GM21367 (cell line): ENCODE results near the gene PA2G4.
"Not testable (repeated sequence)": the region's sequence is repeated elsewhere in the genome, so short reads cannot be mapped to it uniquely, and the experiment has no call there.

ENCODE experiments used
- ATAC-seq: cut with Tn5 transposase; IDR thresholded peaks from one replicate; pipeline ENCODE4 v1.9.1; 2021; ENCODE audit not compliant: unreplicated experiment

PA2G4 gene

DNA sequence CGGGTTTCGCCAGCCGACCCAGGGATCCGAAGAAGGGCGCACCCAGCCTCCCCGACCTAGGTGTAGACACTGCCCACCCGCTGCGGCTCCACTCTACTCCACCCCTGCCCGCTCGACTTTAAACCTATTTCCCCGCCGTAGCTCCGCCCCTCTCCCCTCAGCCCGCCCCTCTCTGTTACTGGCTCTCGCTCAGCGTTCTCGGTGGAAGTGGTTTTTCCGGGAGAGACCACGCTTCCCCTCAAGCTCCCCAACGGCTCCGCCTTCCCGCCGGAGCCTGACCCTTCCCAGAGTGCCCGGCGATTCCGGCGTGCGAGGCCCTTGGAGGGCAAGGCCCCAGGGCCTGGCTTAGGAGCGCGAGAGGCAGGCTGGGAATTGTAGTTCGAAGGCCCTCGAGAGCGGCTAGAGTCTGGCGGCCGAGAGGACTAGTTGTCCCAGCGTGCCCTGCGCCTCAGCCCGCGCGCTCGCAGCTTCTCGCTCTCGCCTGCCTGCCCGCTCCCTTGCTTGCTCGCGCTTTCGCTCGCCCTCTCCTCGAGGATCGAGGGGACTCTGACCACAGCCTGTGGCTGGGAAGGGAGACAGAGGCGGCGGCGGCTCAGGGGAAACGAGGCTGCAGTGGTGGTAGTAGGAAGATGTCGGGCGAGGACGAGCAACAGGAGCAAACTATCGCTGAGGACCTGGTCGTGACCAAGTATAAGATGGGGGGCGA, at the start of gene PA2G4:
PA2G4 (plus strand) TSS at position 451 of the 706 bp plus-strand sequence; CDS start at position 630, 179 bp downstream.
- peak; percentile 87 for ATAC-seq

DNA sequence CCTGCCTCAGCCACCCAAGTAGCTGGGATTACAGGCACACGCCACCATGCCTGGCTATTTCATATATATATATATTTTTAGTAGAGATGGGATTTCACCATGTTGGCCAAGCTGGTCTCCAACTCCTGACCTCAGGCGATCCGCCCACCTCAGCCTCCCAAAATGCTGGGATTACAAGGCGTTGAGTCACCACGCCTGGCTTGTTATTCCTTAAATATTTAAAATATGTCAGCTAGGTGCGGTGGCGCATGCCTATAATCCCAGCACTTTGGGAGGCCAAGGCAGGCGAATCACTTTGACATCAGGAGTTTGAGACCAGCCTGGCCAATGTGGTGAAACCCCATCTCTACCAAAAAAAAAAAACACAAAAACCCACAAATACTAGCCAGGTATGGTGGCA, 44.4 kb upstream of the PA2G4 start:
- not testable (repeated sequence) for ATAC-seq

DNA sequence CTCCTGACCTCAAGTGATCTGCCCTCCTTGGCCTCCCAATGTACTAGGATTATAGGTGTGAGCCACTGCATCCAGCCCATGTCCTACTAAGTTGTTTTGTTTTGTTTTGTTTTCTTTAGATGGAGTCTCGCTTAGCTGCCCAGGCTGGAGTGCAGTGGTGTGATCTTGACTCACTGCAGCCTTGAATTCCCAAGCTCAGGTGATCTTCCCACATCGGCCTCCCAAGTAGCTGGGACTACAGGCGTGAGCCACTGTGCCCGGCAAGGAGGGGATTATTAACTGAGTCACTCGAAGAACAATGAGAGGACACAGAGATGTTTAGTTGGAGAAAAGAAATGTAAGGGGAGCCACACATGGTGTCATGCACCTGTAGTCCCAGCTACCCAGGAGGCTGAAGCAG, 42.4 kb upstream of the PA2G4 start:
- ATAC-seq = no peak

DNA sequence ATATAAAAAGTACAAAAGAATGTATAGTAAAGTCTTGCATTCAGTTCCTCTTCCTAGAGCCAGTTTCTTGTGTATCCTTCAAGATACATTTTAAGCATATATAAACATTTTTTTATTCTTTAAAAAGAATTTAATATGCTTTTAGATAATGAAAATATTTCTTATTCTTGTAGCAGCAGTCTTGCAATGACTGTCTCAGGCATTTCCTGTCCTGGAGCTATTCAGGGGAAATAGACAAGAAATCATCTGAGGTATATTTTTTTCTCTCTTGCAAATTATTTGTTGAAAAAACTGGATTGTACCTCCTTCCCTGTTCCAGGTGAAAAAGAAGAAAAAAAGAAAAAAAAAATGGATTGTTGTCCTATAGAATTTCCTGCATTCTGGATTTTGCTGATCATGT, 41.4 kb upstream of the PA2G4 start:
- ATAC-seq = no peak

DNA sequence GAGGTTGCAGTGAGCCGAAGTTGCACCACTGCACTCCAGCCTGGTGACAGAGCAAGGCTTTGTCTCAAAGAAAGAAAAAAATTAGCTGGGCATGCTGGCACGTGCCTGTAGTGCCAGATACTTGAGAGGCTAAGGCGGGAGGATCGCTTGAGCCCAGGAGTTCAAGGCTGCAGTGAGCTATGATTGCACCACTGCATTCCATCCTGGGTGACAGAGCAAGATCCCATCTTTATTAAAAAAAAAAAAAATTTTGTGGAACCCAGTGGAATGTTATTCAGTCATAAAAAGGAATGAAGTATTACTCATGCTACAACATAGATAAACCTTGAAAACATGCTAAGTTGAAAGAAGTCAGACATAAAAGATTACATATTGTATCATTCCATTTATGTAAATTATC, 32.7 kb upstream of the PA2G4 start:
- ATAC-seq = no peak

DNA sequence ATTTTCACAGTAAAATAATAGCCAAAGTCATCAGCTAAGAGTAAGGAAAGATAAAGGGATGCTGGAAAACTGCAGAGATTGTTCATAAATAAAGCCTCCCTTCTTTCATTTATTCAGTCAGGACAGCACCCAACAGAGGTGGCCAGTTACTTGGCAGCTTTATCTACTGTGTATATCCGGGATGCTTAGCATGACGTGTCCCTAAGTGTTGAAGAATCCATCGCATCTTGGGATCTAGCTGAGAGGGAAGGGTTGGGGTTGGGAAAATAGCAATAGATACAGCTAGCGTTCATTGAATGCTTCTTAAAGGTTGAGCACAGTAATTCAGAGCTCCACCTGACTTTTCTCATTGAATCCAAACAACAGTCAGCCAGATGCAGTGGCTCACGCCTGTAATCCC, 30.0 kb upstream of the PA2G4 start:
- no peak for ATAC-seq

DNA sequence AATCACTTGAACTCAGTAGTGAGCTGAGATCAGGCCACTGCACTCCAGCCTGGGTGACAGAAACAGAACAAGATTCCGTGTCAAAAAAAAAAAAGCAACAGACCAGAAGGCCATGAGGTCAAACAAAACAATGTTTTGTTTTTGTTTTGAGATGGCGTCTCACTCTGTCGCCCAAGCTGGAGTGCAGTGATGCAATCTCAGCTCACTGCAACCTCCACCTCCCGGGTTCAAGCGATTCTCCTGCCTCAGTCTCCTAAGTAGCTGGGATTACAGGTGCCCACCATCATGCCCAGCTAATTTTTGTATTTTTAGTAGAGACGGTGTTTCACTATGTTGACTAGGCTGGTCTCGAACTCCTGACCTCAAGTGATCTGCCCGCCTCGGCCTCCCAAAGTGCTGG, 26.4 kb upstream of the PA2G4 start:
- ATAC-seq = not testable (repeated sequence)

DNA sequence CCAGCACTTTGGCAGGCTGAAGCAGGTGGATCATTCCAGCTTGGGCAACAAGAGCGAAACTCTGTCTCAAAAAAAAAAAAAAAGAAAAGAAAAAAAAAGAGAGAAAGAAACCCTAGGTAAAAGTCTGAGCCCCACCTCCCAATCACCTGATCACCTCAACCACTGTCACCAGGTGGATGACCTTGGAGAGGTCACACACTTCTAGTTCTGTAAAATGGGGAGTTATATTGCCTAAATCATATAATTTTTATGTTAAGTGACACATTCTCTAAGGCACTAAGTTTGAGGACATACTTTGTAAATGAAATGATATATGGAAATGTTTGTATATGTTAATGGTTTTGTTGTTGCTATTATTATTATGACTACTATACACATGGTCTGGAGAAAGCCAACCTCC, 25.9 kb upstream of the PA2G4 start:
- ATAC-seq = no peak

DNA sequence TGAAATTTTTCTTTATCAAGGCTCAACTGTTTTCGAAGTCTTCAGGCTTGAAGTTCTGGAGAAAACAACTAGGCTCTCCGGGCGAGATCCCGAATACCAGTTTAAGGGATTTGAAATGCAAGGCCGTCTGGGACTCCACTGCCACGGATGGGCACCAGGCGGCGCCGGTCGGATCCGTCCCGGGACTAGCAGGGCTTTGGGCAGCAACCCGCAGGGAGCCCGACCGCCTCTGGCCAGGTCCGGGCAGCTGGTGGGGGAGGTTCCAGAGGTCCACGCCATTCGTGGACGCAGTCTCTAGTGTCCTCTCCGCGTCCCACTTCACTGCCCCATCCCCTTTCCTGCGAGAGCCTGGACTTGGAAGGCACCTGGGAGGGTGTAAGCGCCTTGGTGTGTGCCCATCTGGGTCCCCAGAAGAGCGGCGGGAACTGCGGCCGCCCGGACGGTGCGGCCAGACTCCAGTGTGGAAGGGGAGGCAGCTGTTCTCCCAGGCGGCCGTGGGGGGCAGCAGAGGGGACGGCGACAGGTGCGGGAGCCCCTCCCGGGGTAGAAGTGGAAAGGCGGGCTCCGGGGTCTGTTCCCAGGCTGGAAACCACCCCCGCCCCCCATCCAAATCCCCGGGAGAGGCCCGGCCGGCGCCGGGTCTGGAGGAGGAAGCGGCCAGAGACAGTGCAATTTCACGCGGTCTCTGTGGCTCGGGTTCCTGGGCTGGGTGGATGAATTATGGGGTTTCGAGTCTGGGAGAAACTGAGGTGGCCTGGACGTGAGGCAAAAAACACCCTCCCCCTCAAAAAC, 25.2 kb upstream of the PA2G4 start:
- ATAC-seq = no peak

DNA sequence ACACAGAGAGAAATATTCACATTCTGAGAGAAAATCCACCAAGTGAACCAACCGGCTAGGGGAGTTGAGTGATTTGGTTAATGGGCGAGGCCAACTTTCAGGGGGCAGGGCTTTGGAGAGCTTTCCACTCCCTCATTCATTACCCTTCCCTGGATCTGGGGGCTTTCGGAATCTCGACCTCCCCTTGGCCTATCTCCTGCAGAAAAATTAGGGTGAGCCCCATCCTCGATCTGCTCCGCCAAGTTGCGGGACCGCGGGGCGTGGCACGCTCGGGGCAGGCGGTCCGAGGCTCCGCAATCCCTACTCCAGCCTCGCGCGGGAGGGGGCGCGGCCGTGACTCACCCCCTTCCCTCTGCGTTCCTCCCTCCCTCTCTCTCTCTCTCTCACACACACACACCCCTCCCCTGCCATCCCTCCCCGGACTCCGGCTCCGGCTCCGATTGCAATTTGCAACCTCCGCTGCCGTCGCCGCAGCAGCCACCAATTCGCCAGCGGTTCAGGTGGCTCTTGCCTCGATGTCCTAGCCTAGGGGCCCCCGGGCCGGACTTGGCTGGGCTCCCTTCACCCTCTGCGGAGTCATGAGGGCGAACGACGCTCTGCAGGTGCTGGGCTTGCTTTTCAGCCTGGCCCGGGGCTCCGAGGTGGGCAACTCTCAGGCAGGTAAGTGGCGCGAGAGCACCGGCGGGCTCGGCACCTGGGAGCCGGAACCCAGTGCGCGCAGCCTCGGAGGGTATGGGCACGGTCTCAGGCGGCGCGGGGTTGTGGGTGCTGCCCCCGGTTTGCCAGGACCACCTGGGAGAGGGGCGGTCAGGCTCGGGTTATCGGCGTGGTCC, 24.4 kb upstream of the PA2G4 start, which contains the start of gene ERBB3:
ERBB3 (plus strand) TSS at position 443 of the 833 bp plus-strand sequence; CDS start at position 579, 136 bp downstream.
- no peak for ATAC-seq

DNA sequence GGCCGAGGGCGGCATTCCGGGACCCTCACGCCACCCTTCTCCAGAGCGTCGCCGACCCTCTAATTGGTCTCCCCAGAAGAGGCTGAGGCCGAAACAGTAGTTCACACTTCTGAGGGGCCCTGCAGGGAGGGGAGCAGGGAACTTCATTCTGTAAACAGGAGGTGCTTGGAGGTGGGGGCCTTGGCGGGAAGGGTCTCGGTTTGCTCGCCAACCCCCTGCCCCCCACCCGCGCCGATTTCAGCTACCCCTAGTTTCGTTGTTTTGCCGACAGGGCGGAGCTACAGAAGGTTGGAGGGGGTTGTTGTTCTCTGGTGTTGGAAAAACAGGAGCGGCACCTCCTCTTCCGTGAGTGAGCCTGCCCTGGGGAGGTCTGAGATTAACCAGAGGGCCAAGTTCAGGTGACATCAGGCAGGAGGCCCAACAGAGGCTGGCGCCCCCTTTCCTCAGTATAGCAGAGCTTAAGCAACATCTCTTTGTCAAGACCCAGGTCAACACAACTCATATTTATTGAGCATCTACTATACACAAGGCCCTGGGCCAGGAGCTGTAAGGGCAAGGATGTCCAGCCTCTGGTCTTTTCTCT, 23.7 kb upstream of the PA2G4 start:
- ATAC-seq = no peak

DNA sequence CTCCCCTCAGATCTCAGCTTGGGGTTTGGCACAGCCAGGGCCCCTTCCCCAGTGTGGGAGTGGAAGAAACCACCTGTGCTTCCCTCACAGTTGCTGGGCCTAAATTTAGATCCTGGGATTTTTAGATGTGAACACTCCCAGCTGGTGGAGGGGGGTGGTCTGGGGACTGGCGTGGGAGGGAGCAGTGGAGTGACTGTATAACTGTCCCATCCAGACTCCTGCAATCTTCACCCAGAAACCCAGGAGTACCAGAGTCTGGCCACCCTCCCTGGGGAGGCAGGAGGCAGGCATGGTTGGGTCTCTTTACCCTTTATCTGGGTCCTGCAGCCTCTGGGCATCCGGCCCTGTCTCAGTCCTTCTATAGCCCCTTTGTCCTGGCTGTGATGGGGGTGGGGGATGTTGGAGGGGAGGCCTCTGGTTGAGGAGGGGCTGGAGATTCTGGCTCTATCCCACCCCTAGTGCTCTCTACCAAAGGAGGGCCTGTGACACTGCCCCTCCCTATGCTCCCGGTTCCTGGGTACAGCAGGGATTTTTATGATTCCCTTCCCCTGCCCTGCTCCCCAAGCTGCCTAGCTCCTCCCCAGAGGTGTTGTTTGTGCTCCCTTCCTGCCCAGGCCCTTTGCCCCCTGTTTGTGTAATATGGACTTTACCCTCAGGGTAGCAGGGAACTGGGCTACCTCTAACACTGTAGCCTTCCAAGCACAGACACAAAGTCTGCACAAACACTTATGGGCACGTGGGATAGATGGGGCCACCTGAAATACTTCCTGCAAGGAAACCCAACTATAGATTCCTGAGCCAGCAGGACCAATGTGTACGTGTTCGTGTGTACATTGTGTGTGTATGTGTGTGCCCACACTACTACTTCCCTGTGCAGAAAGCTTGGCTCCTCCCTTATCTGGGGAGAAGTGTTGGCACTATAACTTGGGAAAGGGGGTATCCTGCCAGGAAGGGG, 22.7 kb upstream of the PA2G4 start:
- ATAC-seq = no peak

DNA sequence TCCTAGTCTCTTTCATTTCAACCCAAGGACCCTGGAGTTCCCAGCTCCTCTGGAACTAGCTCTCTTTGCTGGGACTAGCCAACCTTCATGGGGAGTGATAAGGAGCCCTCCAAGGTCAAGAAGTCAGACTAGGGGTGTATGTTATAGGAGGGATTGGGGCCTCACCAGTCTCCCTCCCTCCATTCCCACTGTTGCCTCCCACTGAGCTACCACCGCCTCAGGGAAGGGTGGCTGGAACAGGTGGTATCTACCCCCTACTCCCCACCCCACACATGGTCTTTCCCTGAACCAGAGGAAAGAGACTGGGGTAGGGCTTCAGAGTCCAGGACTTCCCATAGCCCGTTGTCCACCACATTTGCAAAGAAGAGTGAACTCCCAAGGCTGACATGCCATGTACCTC, 22.0 kb upstream of the PA2G4 start:
- no peak for ATAC-seq

DNA sequence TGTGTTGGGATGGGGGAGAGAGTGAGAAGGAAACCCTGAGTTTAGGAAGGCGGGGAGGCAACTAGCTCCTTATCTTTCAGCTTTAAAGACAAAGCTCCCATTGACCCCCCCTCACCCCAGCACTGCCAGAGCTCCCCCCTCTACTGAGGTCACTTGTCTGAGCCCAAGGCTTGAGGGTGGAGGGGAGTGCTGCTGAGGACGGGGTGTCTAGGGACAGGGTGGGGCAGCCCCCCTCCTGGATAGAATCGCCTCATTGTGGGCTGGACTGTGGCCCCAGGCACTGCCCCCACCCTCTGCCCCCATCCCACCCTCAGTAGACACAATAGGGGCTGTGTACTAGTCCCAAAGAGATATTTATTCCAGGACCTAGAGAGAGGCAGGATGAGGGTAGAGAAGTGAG, 21.4 kb upstream of the PA2G4 start:
- no peak for ATAC-seq

DNA sequence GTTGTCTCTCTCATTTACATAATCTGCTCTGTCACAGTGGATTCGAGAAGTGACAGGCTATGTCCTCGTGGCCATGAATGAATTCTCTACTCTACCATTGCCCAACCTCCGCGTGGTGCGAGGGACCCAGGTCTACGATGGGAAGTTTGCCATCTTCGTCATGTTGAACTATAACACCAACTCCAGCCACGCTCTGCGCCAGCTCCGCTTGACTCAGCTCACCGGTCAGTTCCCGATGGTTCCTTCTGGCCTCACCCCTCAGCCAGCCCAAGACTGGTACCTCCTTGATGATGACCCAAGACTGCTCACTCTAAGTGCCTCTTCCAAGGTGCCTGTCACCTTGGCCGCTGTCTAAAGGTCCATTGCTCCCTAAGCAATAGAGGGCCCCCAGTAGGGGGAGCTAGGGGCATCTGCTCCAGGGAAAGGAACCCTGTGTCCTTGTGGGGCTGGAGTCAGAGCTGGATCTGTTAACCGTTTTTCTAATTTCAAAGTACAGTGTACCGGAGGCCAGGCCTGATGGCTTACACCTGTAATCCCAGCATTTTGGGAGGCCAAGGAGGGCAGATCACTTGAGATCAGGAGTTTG, 19.3 kb upstream of the PA2G4 start:
- no peak for ATAC-seq

DNA sequence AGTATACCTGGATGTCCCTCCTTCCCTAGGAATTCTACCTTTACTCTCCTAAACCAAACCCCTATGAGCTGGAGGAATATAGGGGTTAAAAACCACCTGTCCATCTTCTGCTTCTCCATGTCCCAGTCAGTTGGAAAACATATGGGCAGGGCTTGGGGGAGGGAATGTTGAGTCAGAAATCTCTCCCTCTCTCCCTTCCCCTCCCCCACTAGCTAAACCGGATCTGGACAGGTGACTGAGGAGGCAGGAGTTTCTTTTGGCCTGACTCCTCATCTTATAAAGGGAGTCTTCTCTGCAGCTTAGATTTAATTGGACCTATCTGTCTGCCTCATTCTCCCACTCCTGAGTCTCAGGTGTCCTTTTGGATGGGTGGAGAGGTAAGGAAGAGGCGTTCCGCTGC, 18.3 kb upstream of the PA2G4 start:
- ATAC-seq = no peak

DNA sequence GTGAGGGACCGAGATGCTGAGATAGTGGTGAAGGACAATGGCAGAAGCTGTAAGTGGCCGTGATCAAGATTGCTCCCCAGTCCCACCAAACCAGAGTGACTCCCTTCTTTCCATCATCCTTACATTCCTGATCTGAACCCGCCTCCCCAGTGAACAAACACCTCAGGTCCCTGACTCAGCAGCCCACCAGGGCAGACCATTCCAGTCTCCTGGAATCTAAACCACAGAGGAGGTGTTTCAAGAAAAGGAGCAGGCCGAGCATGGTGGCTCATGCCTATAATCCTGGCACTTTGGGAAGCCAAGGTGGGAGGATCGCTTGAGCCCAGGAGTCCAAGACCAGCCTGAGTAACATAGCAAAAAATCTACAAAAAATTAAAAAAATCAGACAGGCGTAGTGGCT, 17.8 kb upstream of the PA2G4 start:
- ATAC-seq = no peak

DNA sequence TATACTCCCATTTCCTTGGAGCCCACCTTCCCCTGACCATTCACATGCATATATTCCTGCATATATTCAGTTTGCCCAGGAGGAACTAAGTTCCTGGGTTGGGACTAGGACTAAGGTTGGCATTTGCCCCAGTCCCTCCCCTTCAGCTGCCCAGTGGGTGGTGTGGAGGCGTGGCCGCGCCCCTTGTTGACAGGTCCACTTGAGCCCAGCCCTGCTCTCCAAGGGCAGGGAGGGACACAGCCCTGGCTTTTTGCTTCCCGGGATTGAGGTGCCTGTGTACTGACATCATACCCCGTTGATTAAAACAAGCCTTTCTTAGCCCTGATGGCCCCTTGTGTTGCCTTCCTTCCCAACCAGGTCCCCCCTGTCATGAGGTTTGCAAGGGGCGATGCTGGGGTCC, 17.1 kb upstream of the PA2G4 start:
- no peak for ATAC-seq

DNA sequence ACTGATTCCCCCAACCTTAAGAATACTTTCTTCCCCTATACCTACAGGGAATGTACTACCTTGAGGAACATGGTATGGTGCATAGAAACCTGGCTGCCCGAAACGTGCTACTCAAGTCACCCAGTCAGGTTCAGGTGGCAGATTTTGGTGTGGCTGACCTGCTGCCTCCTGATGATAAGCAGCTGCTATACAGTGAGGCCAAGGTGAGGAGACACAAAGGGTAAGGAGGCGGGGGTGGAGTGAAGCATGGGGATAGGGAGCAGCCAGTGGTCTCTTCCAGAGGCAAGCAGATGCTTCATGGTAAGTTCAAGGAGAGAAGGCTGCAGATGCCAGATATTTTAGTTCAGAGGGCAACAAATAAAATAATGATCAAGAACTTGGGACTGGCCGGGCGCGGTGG, 6.6 kb upstream of the PA2G4 start:
- no peak for ATAC-seq

DNA sequence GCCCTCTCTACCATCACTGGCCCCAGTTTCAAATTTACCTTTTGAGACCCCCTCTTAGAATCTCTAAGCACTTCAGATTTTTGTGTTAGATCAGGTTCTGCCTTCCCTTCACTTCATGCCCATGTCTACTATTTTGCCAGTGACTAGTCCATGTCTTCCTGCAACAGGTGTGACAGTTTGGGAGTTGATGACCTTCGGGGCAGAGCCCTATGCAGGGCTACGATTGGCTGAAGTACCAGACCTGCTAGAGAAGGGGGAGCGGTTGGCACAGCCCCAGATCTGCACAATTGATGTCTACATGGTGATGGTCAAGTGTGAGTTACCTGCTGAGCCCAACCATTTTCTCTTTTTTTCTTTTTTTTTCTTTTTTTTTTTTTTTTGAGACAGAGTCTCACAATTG, 5.8 kb upstream of the PA2G4 start:
- no peak for ATAC-seq
